Tibial nerve (tissue), 4 donors: ENCODE results near the gene TPPP2. TPM values are rescaled to one million over a fixed set of nuclear protein-coding genes. Genes with fewer than 3 reads are reported as not detected.
"Not testable (repeated sequence)": the region's sequence is repeated elsewhere in the genome, so short reads cannot be mapped to it uniquely, and the experiment has no call there.

Source experiments
- DNase-seq, 2 donors: peaks; one replicate each; pipeline ENCODE4 v3.0.0-alpha.2; 2019; ENCODE audit warnings: low spot score in 2 of 2
- H3K27ac ChIP-seq, 4 donors: fragments of 200-600 bp; sonication (generic) in 3 of 4; one replicate each; pipeline ENCODE4 v1.5.1; 2017 to 2019; ENCODE audit warnings: mild to moderate bottlenecking in 1 of 4
- H3K27me3 ChIP-seq, 2 donors: fragments of 200-600 bp; sonication (generic) in 1 of 2; one replicate each; pipeline versions ENCODE4 v1.5.1 to v1.6.0; 2017 to 2019
- H3K36me3 ChIP-seq, 3 donors: fragments of 200-600 bp; sonication (generic); one replicate each; pipeline ENCODE4 v1.5.1; 2018 to 2019
- H3K4me1 ChIP-seq, 4 donors: fragments of 200-600 bp; sonication (generic) in 3 of 4; one replicate each; pipeline ENCODE4 v1.5.1; 2017 to 2019
- H3K4me3 ChIP-seq, 4 donors: fragments of 200-600 bp; sonication (generic) in 3 of 4; one replicate each; pipeline ENCODE4 v1.5.1; 2017 to 2019; ENCODE audit warnings: mild to moderate bottlenecking in 1 of 4, moderate library complexity in 1 of 4
- H3K9me3 ChIP-seq, 4 donors: fragments of 200-600 bp; sonication (generic) in 3 of 4; one replicate each; pipeline ENCODE4 v1.5.1; 2017 to 2019
- EP300 ChIP-seq, 2 donors: sonication (generic); formaldehyde crosslinking; IDR thresholded peaks; one replicate each; pipeline ENCODE4 v1.6.1; 2017; ENCODE audit warnings: antibody characterized with exemption in 2 of 2, mild to moderate bottlenecking in 1 of 2
- POLR2A ChIP-seq, 2 donors: fragments of 450-650 bp; IDR thresholded peaks; one replicate each; pipeline ENCODE4 v1.6.1; 2017; ENCODE audit warnings: antibody characterized with exemption in 2 of 2, mild to moderate bottlenecking in 2 of 2, moderate library complexity in 2 of 2
- WGBS, 2 donors: methylation state at CpG; one replicate each; pipeline ENCODE4 v1.1.5; 2018; 5-methylcytosine and 5-hydroxymethylcytosine counted together
- total RNA-seq, 4 donors: library from RNA; depleted of rRNA; stranded (reverse); fragments of >200 nt; gene quantifications; one replicate each; pipeline ENCODE4 v1.1.0, GENCODE V29; 2016
- TF ChIP-seq, protein P1 (sequence below), 5 experiments: fragments of 200-600 bp in 3 of 5; fragments of 450-650 bp in 2 of 5; sonication (generic) in 3 of 5; IDR thresholded peaks; one replicate each; pipeline ENCODE4 v1.5.1; 2016 to 2019; ENCODE audit warnings: antibody characterized with exemption in 5 of 5, mild to moderate bottlenecking in 3 of 5, moderate library complexity in 2 of 5

The TPPP2 gene
- total RNA-seq, 4 donors from 2014 or later = not detected

DNA sequence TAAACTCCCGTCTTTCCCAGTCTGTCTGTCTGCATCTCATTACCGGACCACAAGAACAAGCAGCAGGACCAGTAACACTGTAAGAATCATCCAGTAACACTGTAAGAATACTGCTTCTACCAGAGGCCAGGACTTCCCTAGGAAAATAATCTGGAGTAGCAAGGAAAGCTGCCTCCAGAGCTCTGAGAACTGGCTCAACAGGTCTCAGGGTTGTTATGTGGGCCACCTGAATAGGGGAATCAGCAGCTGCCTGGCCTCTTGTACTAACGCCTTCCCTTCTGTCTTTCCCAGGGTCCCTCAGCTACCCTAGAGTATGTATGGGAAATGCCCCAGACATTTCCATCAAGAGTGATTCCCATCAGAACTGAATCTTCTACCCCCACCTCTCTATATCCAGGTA is 31.9 kb upstream of the TPPP2 start:
- no peaks in the 10 kb centered on the region for H3K4me1 ChIP-seq
- TF ChIP-seq POLR2A (IDR thresholded peaks at IDR 0.05) = no peak
- no peaks in the 10 kb centered on the region for H3K27me3 ChIP-seq
- H3K36me3 ChIP-seq = peaks cover 0 to 56% (median 29%) of the 10 kb centered on the region in 3 donors
- H3K27ac ChIP-seq = no peak overlapping the region
- no peaks in the 10 kb centered on the region for H3K9me3 ChIP-seq
- H3K4me3 ChIP-seq = no peak overlapping the region
- DNase-seq = no peak
- 60 to 72% methylated on average over 3 of the region's 3 CpGs for WGBS, 2 donors

DNA sequence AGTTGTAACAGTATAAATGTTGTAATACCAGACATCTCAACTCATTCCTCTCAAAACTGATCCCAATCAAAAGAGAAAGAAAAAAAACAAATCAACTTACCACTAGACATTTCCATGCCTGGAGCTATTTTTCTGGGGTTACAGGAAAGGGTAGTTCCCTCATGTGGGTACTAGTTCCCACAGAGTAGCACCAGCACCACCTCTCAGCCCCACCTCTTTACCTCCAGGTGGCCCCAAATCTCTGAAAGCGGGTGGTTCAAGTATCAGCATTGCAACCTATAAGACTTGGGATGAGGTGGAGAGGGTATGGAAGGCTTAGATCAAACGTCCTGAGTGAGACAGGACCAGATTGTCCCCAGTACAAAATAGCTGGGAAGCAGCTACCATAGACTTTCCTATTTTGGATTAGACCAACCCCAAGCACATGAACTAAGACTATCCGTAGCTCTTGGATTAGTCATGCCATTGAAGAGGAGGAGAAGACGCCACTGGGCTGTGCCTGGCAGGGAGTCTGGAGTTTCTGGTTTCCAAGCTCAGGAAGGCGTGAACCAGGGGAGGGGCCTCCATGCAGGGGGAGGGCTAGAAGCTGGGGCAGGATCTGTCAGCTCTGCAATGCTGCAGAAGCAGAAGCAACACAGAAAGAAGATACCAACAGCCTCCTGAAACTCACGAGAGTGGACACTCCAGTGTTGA is 31.2 kb upstream of the TPPP2 start, which contains the start of gene SLC39A2:
Gene SLC39A2 (plus strand): TSS at position 620 of the 693 bp plus-strand sequence. CDS start 154 bp downstream, outside the sequence.
- H3K27me3 ChIP-seq = no peaks in the 10 kb centered on the region
- TF ChIP-seq, protein P1, sequence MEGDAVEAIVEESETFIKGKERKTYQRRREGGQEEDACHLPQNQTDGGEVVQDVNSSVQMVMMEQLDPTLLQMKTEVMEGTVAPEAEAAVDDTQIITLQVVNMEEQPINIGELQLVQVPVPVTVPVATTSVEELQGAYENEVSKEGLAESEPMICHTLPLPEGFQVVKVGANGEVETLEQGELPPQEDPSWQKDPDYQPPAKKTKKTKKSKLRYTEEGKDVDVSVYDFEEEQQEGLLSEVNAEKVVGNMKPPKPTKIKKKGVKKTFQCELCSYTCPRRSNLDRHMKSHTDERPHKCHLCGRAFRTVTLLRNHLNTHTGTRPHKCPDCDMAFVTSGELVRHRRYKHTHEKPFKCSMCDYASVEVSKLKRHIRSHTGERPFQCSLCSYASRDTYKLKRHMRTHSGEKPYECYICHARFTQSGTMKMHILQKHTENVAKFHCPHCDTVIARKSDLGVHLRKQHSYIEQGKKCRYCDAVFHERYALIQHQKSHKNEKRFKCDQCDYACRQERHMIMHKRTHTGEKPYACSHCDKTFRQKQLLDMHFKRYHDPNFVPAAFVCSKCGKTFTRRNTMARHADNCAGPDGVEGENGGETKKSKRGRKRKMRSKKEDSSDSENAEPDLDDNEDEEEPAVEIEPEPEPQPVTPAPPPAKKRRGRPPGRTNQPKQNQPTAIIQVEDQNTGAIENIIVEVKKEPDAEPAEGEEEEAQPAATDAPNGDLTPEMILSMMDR (IDR thresholded peaks at IDR 0.05) = no peak
- TF ChIP-seq EP300 (IDR thresholded peaks at IDR 0.05) (no peak), POLR2A (IDR thresholded peaks at IDR 0.05) (no peak)
- H3K4me1 ChIP-seq = no peaks in the 10 kb centered on the region
- H3K4me3 ChIP-seq = no peak within 1 kb of the TSS
- peaks cover 0 to 49% (median 29%) of the 10 kb centered on the region in 3 donors for H3K36me3 ChIP-seq
- no peaks in the 10 kb centered on the region for H3K9me3 ChIP-seq
- H3K27ac ChIP-seq = peak within 1 kb of the TSS in 1 of 4 donors; percentile 29
- WGBS, 2 donors = 36 to 41% methylated on average over 6 of the region's 6 CpGs
- DNase-seq = no peak

DNA sequence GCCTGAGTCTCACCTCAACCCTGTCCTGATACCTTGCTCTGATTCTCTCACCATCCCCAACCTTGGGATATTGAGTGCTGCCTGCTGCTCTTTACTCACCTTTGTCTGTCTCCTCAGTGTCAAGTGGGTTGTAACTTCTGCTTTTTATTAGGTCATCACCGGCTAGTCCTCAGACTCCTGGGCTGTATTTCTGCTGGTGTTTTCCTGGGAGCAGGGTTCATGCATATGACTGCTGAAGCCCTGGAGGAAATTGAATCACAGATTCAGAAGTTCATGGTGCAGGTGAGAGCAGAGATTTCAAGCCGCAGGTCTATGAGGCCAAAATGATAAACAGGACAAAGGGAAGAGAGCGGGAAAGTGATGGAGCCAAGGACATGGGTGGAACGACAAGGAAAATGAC is 30.4 kb upstream of the TPPP2 start:
- Histone ChIP-seq H3K4me1 (no peaks in the 10 kb centered on the region), H3K27ac (no peak overlapping the region), H3K27me3 (no peaks in the 10 kb centered on the region), H3K9me3 (no peaks in the 10 kb centered on the region), H3K36me3 (peaks cover 0 to 42% (median 21%) of the 10 kb centered on the region in 3 donors), H3K4me3 (no peak overlapping the region)
- no peak for DNase-seq
- 65 to 76% methylated on average over 4 of the region's 4 CpGs for WGBS, 2 donors
- no peak for TF ChIP-seq POLR2A (IDR thresholded peaks at IDR 0.05)
- TF ChIP-seq, protein P1 (IDR thresholded peaks at IDR 0.05) = no peak
- TF ChIP-seq EP300 (IDR thresholded peaks at IDR 0.05) = no peak

DNA sequence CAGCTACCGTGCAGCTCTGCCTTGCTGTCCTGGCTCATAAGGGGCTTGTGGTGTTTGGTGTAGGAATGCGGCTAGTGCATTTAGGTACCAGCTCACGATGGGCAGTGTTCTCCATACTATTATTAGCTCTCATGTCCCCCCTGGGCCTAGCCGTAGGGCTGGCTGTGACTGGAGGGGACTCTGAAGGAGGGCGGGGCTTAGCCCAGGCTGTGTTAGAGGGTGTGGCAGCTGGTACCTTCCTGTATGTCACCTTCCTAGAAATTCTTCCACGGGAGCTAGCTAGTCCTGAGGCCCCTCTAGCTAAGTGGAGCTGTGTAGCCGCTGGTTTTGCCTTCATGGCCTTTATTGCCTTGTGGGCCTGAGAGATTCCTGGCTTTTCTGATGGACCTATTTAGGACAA is 28.8 kb upstream of the TPPP2 start:
- TF ChIP-seq, protein P1 (IDR thresholded peaks at IDR 0.05) = no peak
- TF ChIP-seq POLR2A (IDR thresholded peaks at IDR 0.05) = no peak
- TF ChIP-seq EP300 (IDR thresholded peaks at IDR 0.05) = no peak
- H3K27me3 ChIP-seq = no peaks in the 10 kb centered on the region
- peaks cover 0 to 25% (median 6%) of the 10 kb centered on the region in 3 donors for H3K36me3 ChIP-seq
- no peak for DNase-seq
- H3K27ac ChIP-seq = no peak overlapping the region
- no peaks in the 10 kb centered on the region for H3K4me1 ChIP-seq
- no peaks in the 10 kb centered on the region for H3K9me3 ChIP-seq
- no peak overlapping the region for H3K4me3 ChIP-seq
- WGBS, 2 donors = 70 to 83% methylated on average over 6 to 7 of the region's 7 CpGs

GRCh38 chr14:21003788-21004346 is 26.1 kb upstream of the TPPP2 start:
- no peak overlapping the region for H3K27ac ChIP-seq
- WGBS, 2 donors = 73 to 82% methylated on average over 14 of the region's 14 CpGs

DNA sequence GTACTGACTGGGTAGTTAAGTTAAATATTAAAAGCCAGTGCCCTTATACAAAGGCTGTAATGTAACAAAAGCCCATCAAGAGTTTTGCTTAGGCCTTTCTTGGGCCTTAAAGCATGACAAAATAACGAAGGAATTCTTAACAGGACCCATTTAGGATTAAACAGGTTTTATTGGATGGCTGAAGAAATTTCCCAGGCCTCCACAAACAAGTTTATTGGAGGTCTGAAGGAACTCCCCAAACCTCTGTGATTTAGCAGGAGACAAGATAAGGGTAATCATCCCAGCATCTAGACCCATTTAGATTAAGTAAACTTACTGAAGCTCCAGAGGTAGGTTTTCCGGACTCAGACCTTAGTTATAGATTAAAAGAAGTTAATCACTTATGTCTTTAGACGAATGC is 20.3 kb upstream of the TPPP2 start:
- H3K27me3 ChIP-seq, H3K4me3 ChIP-seq, H3K36me3 ChIP-seq, H3K9me3 ChIP-seq, DNase-seq, H3K4me1 ChIP-seq, H3K27ac ChIP-seq: not testable (repeated sequence)
- 72% methylated on average over 3 of the region's 3 CpGs for WGBS, 2 donors

More at GRCh38 chr14:21003788-21004346, 26.1 kb upstream of the TPPP2 start:
- TF ChIP-seq EP300 (IDR thresholded peaks at IDR 0.05) = no peak
- TF ChIP-seq, protein P1 (IDR thresholded peaks at IDR 0.05) = no peak
- TF ChIP-seq POLR2A (IDR thresholded peaks at IDR 0.05) = no peak
- Histone ChIP-seq H3K4me3 (no peak overlapping the region), H3K27me3 (no peaks in the 10 kb centered on the region), H3K4me1 (no peaks in the 10 kb centered on the region), H3K36me3 (no peaks in the 10 kb centered on the region), H3K9me3 (no peaks in the 10 kb centered on the region)
- no peak for DNase-seq
